NCI-H345 (cell line): ENCODE results near the gene TOX4.
"Not testable (repeated sequence)": the region's sequence is repeated elsewhere in the genome, so short reads cannot be mapped to it uniquely, and the experiment has no call there.

Source experiments
- DNase-seq: peaks from one replicate; lab custom pipeline; 2025; lab: John Stamatoyannopoulos, UW

TOX4 gene

DNA sequence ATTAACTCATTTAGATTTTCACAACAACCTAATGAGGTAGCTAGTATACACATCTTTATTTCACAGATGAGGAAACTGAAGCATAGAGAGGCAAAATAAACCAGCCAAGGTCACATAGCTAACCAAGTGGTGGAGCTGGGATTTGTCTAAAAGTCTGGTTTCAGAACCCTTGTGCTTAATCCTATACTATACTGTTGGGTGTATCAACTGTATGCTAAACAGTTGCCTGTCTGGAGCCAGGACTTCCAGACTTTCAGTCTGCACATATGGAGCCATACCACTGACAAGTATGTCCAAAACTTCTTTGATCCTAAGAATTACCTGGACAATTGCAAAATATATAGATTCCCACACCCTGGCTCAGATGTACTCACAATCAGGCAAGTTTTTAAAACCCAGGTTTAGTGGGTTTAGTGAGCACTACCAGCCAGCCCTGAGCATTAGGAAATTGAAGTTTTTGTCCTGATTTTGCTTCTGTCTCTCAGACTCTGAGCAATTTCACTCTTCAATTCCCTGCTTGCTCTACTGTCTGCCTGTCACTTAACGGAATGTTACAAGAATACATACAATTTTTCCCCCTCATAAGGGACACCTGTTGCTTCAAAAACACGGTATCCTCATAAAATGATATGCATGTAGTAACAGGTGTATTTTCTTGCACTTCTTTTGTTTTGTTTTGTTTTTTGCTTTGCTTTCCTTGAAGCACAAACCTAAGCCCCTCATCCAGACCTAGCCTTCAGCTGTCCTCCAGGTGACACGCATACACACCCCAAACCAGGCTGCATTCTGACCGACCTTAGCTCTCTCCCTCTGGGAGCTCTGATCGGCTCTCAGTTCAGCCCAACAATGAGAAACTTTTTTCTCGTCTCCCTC is 58.8 kb downstream of the TOX4 start:
- no peak for DNase-seq

DNA sequence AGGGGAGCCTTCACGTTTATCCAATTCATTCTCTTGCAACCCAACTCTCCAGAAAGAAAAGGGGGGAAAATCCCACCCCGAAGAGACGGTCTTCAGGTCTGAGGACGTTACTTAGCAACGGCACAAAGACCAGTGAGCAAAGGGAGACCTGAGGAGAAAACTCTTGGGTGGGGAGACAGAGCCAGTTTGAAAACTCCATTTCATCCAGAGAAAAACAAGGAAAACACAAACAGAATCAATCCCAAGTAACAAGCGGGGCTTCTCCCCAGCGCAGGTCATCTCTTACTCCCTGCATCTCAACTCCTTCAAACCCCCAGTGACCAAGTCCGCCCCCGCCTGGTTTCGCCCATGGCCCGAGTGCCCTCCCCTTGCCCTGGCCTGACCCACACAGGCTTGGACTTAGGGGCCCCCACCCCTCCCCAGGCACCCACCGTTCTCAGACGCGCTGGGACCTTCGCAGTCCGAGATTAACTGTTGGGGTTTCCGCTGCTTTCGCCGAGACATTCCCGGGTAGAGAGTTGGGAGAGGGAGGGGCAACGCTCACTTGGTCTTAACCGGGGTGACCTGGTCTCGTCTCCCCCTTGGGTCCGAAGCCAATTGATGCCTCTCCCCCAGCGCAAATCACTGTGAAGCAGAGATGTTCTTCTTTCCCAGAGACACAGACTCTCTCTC is 59.6 kb downstream of the TOX4 start:
- DNase-seq = no peak

DNA sequence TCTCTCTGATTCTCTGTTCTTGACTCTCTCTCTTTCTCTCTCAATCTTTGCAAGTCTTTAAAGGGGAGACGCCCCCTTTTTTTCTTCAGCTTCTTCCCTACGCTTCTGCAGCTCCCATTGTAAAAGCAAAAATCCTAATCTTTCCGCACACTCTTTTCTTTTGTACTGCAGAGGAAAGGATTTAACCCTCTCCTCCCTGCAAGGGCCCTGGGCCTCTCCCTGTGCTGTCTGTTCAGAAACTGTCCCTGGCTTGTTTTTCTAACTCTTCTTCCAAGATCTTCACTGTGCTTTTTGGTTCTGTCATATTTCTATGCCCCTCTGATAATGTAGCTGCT is 60.1 kb downstream of the TOX4 start:
- DNase-seq = no peak

DNA sequence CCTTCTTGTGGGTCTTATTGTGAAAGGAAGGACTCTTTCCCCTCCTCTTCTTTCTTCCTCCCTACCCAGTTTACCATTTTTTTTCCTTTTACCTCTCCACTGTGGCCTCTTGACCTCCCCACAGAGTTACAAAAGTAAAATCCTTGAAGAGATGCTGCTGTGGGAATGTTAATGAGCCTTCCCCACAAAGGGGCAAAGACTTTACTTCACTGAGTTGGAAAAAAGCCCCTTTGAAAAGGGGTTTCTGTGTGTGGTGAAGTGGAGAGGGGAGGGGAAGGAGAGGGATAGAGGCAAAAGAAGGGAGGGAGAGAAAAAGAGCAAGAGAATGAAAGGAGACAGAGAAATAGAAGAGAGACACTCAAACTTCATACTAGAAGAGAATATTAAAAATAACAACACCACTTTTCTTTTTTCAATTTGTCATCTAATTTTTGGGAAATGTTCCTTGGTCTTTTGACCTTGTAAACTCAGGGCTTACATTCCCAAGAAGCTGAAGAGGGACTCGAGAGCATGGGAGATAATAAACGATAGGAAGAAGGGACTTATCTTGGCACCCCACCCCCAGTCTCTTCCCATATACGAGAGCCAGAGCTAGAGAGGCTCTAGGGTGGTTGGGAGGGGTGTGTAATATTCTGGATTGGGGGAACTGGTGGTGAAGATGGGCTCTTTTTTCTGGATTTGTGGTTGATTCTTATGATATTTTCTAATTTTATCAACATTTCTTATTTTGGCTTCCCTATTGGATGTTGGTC is 62.4 kb downstream of the TOX4 start:
- no peak for DNase-seq

DNA sequence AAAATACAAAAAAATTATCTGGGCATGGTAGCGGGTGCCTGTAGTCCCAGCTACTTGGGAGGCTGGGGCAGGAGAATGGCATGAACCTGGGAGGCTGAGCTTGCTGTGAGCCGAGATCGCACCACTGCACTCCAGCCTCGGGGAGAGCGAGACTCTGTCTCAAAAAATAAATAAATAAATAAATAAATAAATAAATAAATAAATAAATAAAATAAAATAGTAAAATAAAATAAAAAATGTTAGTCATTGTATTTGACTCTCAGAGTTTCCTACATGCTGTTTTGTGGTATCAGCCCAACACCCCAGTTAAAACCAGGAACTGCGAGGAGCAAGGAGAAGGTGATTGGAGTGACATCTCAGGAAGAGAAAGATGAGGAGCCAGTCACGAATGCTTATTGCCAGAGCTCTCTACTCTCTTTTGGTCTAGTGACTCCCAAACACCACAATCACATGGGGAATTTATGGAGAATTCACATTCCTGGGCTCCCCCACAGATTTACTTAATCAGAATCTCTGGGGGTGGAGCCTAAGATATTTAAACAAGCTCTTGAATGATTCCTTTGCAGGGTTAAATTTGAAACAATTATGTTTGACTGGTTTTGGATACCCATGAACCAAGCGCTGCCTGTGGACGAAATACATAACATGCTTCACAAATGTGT is 64.5 kb downstream of the TOX4 start:
- DNase-seq = no peak

DNA sequence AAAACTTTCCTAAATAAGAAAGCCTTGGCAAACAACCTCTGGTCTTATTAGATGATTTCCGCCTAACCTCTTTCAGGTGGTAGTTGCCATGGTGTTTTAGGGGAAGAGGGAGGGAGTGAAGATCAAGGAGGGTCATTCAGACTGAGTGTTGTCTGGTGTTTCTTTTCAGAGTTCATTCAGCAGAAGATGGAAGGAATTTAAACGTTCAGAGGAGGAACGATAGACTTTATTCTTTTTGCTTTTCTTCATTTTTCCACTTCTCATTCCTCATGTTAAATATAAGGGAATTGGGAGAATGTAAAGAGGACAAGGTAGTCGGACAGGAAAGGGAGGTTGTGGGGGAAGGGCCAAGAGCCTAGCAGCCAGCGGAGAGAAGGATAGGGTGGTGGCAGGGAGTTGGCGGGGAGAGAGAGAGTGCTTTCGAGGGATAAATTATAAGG is 66.5 kb downstream of the TOX4 start:
- no peak for DNase-seq

DNA sequence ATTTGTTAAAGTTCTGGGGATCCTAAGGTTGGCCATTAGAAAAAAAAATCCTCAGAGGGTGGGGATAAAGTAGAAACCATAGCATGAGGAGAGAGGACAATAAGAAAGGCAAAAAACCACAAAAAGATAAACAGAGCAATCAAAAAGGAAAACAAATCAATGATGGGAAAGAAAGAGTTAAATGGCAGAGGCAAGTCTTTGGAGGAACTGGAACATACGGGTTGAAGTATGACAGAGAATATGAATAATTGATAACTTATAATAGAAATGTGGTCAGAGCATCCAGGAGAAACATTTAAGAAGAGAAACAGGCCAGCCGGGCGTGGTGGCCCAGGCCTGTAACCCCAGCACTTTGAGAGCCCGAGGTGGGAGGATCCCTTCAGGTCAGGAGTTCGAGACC is 67.0 kb downstream of the TOX4 start:
- no peak for DNase-seq

DNA sequence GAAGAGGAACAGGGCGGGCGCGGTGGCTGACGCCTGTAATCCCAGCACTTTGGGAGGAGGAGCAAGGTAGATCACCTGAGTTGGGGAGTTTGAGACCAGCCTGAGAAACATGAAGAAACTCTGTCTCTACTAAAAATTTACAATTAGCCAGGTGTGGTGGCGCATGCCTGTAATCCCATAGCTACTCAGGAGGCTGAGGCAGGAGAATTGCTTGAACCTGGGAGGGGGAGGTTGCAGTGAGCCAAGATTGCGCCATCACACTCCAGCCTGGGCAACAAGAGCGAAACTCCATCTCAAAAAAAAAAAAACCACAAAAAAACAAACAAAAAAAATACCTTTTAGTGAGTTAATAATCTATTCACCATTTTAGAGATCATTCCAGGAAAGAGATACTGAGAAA is 67.6 kb downstream of the TOX4 start:
- not testable (repeated sequence) for DNase-seq
